NK-92 treated with Interleukin-12 subunit alpha and Interleukin-12 subunit beta, amount 100 ng/mL, for 24 hours (cell line): ENCODE results near the gene GSC.
"Not testable (repeated sequence)": the region's sequence is repeated elsewhere in the genome, so short reads cannot be mapped to it uniquely, and the experiment has no call there.

Experiments
- DNase-seq: peaks from one replicate; lab custom pipeline; 2025; lab: John Stamatoyannopoulos, UW

The GSC gene

DNA sequence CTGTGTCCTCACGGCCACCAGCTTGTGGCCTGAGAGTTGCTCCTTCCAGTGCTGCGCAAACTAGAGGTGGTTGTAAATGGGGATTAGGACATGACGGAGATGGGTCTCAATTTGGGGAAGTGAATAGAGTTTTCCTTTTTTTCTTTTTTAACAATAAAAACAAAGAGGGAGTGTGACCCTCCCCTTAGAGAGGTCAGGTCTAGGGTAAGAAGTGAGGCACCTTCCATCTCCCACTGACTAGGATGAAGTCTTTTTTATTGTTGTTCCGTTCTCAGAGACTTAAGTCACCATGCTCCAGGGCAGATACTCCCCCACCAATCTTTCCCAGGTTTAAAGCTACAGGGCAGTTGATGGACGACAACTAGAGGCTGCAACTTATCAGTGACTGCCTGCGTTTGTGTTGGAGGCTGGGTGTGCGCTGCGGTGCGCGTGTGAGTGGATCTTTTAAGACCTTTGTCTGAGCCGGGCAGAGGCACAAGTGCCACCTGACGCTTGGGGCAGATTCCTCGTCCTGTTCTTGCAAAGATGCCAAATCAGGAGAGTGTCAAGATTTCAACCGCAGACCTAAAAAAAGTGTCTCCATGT, 2.1 kb upstream of the GSC start:
- DNase-seq = no peak

DNA sequence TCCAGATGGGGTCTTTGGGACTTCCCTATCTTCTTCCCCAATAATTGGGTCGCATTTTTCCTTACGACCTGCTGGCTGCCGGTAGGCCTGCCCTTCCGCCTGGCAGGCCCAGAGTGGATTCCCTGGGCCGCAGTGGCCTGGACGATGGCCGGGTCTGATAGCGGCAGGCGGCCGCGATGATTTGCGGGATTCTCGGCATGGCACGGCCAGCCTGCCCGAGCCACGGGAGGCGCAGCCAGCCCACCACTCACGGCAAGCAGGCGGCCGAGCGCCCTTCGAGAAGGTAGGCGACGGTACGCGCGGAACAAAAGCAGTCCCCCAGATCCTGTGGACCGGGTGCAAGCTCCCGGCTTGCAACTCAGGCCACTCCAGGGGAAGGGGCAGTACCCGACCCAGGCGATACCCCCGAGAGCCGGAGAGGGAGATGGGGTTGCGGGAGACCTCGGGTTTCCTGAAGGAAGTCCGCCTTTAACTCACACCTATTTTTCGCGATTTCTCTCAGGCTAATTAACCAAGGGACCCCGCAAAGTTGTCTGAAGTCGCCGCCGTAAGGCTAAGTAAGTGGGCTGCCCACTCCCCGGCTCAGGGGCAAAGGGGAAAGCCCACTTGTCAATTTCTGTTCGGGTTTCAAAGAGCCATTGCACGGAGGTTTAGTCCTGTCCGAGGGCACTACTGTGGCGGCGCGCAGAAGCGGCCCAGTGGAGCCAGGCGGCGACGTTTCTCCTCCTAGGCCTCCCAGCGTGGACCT, 1.4 kb upstream of the GSC start:
- no peak for DNase-seq

DNA sequence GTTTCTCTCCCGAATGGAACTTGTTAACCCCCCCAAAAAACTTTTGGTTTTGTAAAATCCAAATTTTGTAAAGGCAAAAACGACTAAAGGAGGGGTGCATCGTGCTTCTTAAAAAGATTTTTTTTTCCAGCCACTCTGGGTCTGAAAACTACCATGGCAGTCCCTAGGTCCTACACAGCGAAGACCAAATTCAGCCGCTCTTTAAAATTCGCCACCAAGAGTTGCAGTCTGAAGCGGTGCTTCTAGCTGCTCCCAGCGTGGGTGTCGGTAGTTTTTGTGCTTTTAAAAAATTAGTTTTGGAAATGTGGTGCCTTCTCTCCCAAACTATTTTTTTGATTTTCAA, 873 bp upstream of the GSC start:
- no peak for DNase-seq

DNA sequence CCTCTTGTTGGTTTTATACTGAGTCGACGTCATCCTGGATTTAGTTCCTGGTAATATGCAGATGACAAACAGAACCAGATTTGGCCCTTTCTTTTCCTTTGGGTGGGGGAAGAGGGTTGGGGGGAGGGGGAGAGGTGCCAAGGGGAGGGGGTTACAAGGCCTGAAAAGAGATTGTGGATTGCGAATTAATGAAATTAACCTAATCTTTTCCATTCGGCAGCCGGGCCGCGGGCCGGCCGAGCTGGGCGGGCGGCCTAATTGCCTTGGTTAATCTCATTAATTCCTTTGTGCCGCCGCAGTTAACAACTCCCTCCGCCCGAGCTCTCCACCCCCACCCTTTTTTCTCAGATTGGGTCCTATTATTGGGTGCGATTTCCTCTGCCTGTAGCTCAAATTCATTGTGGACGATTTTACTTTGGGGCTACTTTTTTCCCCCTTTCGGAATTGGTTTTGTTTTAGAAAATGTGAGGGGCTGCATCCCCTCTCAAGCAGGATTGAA, 387 bp upstream of the GSC start:
- DNase-seq = no peak

DNA sequence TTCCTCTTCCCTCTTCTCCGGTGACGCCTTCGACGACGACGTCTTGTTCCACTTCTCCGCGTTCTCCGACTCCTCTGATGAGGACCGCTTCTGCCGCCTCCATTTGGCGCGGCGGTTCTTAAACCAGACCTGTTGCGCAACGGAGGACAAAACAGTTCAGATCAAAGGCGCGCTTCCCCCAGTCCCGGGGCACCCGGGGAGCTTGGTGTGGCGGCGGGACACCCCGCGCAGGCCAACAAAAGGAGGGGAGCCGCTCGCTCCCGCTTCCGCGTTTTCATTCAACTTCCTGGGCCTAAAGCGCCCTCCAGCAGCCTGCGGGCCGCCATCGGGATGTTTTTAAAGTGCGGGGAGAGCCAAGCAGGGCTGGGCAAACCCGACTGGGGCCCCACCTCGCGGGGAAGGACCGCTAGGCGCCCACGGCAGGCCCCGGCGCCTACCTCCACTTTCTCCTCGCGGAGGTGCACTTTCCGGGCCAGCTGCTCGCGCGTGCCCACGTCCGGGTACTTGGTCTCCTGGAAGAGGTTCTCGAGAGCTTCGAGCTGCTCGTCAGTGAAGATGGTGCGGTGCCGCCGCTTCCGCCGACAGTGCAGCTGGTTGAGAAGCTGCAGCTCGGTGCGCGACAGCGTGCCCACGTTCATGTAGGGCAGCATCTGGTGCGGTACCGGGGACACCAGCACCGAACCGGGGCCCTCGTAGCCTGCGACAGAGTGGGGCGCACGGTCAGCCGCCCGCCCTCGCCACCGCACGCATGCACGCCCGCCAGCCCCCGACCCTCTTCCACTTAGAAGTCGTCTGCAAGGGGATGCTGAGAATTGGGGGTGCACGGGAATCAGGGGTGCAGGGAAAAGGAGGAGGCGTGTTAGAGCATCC, 1.2 kb downstream of the GSC start:
- DNase-seq = no peak

DNA sequence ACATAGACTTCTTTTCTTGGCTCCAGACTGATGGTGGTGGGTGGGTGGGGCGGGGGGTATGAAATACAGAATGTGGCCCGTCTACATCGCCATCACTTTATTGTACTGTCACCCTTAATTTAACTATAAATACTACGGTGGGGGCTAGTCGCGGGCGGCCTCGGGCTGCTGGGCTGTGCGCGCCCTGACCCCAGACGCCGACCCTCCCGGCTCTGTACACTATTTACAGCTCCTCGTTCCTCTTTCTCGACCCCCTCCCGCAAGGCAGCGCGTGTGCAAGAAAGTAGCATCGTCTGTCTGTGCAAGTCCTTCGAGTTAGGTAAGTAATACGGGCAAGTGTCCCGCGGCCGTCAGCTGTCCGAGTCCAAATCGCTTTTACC, 1.8 kb downstream of the GSC start:
- DNase-seq = no peak

DNA sequence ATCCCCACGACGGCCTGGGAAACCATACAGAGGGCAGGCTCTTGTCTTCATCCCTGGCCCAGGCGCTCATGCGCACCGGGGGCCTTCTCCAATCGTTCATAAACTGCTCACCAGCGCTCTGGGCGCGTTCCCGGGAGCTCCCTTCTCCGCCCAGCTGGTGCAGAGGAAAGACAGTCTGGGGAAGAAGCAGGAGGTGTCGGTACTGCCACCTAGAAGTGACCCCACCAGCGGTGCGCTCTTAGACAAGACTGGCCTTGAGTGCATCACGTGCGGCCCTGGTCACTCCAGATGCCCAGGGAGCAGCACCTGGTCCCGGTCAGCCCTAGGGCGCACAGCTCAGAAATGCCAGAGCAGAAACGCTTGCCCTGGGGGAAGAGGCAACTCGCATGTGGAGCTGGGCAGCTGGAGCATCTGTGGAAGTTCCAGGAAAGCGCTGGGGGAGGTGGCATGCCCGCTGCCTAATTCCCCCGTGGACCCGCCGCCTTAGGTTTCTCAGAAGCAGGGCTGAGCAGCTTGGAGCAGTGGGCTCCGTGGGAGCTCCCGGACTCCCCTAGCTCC, 2.5 kb downstream of the GSC start:
- no peak for DNase-seq

DNA sequence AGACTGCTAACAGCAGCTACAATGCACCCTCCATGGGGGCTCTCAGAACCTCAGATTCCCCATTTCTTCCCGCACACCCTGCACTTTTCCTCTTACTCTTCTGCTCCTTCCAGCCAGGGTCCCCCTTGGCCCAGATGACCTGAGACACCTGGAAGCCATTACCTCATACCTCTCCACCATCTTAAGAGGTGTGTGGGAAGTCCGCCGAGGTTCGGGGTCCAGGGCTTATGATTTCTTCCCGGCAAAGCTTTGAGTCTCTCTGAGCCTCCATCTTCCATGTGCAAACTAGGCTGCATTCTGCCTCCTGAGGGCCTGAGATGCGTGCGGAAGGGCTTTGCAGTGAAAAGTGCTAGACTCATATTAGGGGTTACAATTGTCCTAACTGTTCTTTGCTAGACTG, 5.3 kb downstream of the GSC start:
- no peak for DNase-seq

DNA sequence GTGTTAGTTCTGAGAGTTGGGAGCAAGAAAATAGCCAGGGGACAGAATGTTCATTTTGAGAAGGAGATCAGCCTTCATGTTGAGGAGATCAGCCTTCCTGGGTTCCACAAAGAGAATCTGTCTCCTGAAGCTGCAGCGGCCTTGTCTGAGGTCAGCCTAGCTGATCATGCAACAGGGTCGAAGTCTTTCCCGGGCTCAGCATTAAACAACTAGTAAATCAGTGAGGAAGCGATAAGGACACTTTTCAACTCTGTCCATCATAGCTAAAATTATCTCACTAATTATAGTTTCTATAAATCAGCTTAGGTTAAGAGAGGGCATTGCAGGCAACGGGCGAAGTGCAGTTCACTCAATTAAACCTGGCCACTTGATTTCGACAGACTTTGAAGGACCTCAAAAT, 7.5 kb downstream of the GSC start:
- no peak for DNase-seq

DNA sequence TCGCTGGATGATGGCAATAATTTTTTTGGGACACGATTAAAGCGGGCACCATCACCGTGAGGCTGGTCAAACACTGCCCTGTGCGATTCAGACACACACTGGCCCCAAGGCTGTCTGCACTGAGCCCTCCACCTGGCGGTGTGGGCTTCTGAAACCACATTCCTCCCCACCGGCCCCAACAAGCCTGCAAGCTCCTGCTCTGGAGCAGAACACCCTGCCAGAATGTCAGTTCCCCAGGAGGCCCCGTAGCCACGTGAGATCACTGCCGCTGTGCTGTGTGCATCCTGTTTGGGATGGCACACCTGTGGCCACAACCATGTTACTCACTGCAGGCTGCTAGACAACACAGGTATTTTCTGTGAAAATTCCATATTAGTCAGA, 7.9 kb downstream of the GSC start:
- DNase-seq = no peak

DNA sequence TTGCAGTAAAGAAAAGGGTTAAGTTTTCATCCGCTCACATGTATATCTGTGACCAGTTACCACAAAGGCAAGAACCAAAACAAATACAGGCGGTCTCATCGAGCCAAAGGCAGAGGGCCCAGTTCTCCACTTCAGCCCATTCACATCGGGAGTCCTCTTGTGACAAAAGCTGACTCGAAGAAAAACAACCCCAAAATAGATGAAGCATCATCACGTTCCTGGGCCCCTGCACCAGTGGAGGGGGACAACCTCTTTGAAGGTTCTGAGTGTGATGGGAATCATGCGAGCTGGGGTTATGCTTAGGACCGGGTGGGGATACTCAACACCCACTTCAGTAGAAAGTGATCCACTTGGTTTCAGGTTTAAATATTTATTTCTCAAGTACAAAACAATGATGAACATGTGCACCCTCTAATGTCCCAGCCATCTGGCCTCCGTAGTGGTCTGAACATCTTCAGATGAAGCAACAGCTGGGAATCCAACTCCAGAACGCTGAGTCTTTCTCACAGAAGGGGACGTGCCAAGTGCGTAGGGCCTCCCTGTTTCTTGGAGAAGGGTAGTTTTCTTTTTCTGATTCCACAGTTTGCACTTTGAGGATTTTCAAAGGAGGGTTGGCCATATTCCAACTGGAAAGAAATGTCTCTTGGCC, 8.4 kb downstream of the GSC start:
- DNase-seq = no peak

DNA sequence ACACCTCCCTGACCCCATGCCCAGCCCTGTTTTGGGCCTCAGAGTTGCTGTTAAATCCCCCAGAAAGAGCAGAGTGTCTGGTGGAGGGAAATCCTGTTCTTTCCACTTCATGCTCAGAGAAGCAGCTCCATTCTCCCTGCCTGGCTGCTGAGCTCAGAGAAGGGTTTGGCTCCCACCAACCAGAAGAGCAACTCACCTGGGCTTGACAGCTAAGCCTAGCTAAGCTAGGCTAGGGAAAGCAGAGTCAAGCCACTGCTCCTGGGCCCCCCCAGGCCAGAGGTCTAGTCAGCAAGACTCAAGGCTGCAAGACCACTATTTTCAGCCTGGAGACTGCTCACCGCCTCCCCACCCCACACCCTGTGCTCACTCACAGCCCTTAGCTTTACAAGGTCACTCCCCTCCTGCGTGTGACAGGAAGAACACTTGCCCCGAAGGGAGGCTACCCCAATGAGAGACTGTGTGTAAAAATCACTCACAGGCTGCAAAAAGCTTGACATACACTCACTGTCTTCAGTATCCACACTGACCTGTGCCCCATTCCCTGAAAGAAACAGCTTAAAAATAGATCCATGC, 13.5 kb downstream of the GSC start:
- no peak for DNase-seq

DNA sequence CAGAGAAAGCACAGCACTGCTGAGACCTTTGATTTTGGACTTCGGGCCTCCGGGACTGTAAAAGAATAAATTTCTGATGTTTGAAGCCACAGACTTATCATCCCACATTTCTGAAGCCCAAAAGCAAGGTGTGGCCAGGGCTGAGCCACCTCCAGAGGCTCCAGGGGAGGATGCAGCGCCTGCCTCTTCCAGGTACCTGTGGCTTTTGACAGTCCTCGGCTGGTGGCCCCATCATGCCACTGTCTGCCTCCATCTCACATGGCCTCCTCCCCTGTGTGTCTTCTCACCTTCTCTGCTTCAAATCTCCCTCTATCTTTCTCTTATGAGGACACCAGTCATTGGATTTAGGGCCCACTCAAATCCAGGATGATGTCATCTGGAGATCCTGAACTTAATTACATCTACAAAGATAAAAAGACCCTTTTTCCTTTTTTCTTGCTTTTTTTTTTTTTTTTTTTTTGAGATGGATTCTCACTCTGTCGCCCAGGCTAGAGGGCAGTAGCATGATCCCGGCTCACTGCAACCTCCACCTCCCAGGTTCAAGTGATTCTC, 15.4 kb downstream of the GSC start:
- DNase-seq = no peak

DNA sequence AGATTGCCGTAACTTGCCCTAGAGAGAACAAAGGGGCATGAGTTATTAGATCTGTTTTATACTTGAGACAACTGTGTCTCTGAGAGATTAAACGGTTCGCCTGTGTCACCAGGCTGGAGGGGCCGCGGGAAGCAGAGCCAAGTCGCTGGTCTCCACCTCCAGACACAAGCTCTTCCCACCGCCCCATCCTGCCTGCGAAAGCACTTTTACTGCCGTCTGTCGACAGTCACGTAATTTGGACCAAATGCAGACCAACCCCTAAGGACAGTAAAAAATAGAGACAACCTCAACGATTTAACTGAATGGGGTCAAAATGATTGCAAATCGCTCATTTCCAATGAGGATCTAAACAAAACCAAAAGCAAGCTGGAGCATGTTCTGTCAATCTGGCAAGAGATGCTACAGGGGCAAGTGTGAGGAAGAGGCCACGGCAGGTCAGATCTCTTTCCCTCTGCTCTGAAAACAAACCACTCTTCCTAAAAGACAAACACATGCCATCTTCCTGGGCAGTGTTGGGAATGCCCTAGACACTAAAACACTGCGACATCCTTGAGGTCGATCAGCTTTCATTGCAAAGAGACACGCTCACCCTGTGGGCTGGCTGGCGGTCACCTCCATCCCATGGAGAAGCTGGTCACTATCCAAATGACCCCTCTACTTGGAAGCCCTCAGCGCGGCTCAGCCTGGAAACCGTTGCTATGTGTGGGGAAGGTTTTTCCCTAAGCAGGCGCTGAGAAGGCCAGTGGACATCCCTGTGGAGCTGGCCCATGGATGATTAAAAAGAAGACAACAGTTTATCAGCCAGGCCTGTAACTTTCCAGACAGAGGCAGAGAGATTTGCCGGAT, 17.1 kb downstream of the GSC start:
- DNase-seq = no peak

DNA sequence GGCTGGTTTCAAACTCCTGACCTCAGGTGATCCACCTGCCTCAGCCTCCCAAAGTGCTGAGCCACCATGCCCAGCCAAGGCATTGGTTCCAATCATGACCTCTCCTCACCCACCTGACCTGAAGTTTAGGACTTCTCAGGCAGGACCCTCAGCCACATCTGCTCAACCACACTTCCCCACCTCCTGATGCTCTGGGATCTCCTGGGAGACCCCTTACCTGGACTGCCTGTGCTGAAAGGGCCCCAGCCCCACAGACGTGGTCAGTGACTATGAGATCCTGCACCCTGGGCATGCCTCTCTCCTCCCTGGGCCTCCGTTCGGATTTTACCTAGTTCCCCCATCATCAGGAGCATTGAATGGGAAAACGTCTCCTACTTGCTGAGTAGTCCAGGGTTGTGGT, 18.0 kb downstream of the GSC start:
- DNase-seq = no peak

DNA sequence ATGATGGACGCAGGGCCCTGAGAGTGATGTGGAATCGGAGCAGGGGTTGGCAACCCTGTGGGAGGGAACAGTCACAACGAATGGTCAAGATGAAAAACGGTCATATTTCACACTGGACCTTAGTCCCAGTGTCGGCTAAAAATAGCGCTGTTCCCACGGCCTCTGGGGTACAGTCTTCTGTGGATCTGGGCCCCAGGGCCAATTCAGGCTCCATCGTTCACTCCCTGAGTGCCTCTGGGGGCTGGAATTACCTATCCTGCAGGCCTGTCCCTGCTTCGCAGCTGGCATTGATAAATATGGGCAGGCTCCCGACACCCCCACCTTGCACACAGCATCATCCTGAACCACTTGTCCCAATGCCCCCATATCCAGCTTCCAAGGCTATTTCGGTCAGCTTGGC, 18.6 kb downstream of the GSC start:
- no peak for DNase-seq

DNA sequence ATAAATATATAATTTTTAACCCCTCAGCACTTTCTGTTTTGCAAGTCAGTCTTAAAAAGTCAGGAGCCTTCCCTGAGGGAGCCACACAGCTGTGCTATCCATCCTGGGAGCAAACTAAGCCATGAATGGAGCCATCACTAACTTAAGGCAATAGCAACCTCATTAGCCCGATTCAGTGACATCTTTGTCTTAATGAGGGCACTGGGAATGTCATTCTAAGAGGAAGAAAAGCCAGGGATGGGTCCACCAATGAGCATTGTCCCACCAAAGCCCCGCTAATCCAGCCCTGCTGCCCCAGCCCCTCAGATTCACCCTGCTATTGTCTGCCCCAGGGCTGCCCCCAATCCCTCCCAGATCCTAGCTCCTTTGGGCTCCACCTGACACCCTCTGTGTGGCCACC, 19.5 kb downstream of the GSC start:
- no peak for DNase-seq

DNA sequence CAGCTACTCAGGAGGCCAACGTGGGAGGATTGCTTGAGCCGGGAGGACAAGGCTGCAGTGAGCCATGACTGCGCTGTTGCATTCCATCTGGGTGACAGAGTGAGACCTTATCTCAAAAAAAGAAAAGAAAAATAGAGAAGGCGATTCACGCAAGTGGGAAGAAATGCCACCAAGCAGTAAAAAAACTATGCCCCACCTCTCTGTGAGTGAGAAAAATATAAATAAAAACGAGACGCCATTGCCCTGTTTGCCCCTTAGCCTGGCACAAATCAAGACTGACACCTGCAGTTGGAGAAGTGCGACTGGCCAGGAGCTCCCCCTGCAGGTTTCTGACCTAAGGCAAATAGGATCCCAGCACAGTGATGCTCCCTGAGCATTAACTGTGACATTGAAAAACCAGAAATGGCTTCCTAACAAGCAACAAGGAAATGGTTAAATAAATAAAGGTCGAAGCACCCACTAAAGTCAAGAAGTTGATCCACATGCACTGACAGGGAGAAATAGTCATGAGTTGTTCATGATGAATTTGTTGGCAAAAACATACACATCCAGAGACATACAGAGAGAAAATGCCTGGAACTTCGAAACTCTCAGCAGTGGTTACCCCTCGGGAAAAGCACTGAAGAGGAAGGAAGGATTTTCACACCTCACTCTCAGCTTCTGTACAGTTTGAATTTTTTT, 21.1 kb downstream of the GSC start:
- peak; percentile 29 for DNase-seq

DNA sequence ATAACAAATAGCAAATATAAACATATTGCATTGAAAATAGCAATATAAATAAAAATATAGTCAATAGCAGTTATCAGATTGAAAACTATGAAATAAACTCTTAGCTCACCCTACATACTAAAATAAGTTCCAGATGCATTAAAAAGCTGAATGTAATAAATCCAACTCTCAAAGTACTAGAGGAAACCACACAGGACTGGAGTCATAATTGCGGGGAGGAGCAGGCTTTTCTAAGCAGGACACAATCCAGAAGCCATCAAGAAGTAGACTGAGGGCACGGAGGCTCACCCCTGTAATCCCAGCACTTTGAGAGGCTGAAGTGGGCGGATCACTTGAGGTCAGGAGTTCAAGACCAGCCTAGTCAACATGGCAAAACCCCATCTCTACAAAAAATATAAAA, 22.2 kb downstream of the GSC start:
- no peak for DNase-seq

DNA sequence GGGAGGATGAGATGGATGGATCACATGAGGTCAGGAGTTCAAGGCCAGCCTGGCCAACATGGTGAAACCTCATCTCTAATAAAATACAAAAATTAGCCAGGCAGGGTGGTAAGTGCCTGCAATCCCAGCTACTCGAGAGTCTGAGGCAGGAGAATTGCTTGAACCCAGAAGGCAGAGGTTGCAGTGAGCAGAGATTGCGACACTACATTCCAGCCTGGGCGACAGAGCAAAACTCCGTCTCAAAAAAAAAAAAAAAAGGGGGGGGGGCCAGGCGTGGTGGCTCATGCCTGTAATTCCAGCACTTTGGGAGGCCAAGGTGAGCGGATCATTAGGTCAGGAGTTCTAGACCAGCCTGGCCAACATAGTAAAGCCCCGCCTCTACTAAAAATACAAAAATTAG, 22.8 kb downstream of the GSC start:
- DNase-seq = not testable (repeated sequence)
